Measurements from ENCODE around the gene TUBA8.

- no peak for TF ChIP-seq POLR2AphosphoS5 (IDR thresholded peaks at IDR 0.05)
- no peak for TF ChIP-seq CTCF (IDR thresholded peaks at IDR 0.05)
Observed at GRCh38 chr22:18114495-18114894, 3.9 kb downstream of the TUBA8 start.
